Stimulated activated CD8-positive, alpha-beta memory T cell treated with anti-CD3 and anti-CD28 coated beads, Interleukin-12 subunit alpha, Interleukin-12 subunit beta, amount 100 ng/mL, for 1 hour (primary cell): ENCODE data around the gene NDUFA8.

Experiments used
- DNase-seq: peaks from one replicate; pipeline ENCODE4 v3.0.0-alpha.2; 2020; ENCODE audit warnings: low read depth

The NDUFA8 gene

DNA sequence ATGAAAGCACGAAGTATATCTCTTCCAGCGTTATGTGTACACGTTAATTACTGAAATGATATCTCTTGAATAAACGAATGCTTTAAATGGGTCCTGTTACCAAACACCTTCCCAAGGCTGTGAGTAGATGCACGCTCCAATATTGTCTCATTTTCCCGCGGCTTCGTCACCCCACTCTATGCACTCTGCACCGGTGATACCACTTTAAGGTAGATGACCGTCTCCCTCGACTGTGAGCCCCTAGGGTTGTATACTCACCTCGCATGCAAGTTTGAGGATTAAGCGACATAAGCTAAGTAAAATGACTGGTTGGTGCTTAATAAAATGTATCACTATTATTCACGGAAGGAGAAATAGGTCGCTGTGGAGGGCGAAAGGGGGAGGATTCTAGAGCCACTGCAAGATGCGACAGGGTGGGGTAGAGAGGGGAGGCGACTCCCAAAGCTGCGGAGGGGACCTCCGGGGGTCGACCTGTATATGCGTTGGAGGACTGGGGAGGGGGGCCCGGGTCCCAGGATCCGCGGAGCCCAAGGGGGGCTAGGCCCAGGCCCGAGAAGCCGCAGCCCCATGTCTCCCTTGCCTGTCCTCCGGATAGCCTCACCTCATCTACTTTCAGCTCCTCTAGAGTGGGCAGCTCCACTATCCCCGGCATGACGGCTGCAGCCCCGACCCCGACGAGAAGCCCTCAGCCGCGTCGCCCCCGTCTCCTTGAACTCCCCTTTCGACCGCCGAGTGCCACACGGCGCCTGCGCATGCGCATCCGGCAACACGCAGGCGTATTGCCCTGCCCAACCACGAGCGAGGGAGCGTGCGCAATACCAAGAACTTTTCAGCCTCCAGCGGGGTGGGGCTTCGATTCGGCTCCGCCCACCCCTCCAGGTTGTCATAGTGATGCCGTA is at the start of gene NDUFA8, which contains the start of gene MORN5:
NDUFA8 (minus strand) TSS at position 754 of the 899 bp plus-strand sequence; CDS start at position 652, 102 bp downstream.
MORN5 (plus strand) TSS at position 883 of the 899 bp plus-strand sequence. CDS start 65 bp downstream, outside the sequence.
- peak; percentile 92 for DNase-seq

- no peak for DNase-seq
Observed at GRCh38 chr9:122207096-122207495, 47.5 kb upstream of the NDUFA8 start.

- DNase-seq: no peak
Observed at GRCh38 chr9:122206118-122207046, 46.8 kb upstream of the NDUFA8 start.

DNA sequence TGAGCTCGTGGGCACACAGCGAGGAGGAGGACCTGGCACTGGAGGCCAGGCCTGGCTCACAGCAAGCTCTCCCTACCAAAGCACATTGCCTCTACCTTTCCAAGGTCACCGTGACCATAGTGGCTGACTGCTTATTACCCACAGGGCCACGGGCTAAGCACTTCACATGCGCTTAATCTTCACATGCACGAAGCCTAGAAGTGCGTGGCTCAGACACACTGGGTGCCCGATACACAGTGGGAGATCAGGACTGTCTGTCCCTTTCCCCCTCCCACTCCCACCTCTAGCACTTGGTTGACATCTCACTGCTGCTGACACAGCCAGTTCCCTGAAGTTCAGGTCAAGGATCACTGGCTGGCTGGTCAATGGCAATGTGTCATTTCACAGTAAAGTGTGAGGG is 45.6 kb upstream of the NDUFA8 start:
- no peak for DNase-seq

DNA sequence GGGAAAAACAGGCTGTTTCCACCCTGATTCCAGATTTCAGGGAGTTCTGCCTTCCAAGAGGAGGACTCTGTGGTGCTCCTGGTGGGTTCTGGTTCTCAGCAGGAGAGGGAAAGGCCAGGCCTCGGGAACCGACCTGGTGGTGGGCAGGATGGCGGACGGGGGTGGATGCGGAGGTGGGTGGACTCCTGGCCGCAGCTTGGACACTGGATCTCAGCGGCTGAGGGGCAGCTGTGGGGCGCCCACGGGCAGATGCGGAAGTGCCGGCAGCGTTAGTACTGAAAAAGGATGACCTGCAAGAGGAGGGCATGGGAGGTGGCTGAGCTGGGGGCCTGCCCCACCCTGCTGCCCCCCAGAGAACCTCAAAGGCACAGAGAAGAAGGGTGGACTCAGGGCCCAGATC is 44.9 kb upstream of the NDUFA8 start:
- no peak for DNase-seq

DNA sequence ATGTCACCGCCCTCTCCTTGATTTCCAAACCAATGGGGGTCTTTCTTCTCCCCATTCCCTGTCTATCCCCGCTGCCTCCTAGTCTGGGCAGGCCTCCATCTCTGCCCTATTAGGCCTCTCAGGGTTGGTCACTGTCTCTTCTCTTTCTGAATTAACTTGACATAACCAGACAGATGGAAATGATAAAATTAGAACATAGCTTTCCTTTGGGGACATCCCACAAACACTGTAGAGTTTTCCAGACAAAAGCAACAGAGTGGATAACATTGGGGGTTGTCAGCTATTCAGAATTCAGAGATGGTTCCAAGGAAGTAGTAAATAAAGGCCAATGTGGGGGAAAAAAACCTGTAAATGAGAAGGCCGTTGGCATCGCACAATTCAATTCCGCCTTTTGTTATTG is 44.5 kb upstream of the NDUFA8 start:
- no peak for DNase-seq

GRCh38 chr9:122202111-122202510 is 42.5 kb upstream of the NDUFA8 start:
- DNase-seq: no peak

GRCh38 chr9:122201641-122202040 is 42.1 kb upstream of the NDUFA8 start:
- no peak for DNase-seq

DNA sequence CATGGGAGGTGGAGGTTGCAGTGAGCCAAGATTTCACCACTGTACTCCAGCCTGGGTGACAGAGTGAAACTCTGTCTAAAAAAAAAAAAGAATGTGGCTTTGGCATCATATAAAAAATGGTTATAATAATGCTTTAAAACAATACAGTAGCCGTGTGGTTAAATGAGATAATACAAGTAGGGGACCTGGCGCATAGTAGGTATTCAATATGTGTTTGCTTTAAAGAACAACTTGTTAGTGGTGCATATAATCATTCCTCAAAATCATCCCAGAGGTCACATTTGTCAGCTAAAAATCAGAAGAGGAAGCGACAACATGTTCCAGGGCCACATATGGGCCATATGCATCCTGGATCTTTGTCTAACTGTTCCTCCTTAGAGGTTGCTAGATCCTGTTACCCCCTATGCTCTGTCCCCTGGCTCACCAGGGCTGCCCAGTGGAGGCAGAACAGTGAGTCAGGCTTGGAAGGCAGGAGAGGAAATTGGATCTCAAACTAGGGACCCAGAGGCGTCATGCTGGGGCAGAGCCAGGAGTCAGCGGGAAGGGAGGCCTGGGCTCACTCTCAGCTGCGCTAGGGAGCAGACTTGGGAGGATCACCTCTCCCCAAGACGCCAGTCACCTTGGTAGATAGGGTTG is 41.5 kb upstream of the NDUFA8 start:
- no peak for DNase-seq

GRCh38 chr9:122197882-122198281 is 38.3 kb upstream of the NDUFA8 start:
- no peak for DNase-seq

DNA sequence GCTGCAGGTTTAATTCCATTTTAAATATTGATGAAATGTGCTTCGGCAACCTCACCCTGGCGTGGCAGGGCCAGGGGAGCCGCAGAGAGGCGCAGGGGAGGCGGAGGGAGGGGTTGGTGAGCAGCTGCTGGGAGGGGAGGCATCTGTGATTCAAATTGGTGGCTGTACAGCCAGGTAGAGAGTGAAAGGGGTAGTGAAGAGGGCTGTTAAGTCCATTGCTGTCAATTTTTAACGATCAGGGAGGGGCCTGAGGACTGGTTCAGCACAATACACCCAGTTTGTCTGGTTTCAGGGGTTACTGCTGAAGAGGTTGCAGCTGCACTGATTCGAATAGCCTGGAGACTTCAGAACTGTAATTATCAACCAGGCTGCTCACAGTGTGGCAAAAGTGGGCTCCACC is 37.8 kb upstream of the NDUFA8 start:
- no peak for DNase-seq

GRCh38 chr9:122195875-122196274 is 36.3 kb upstream of the NDUFA8 start:
- DNase-seq: no peak

DNA sequence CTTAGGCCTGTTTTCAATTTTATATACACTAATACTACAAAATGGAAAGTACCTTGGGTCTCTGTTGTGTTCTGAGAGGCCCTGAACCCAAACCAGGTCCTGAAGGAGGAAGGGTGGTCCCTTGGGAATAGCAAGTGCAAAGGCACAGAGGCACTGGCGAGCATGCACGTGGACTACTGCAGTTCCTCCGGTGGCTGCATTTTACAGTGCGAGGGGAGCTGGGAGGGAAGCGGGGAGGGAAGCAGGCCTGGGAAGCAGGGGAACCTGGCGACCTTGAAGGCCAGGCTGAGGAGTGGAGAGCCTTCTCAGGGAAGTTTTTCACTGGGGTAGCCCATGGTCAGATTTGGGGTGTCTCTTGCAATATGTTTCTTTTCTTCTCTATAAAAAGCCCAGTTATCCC is 34.1 kb upstream of the NDUFA8 start:
- DNase-seq: no peak

GRCh38 chr9:122192914-122193525 is 33.4 kb upstream of the NDUFA8 start:
- DNase-seq: no peak

- DNase-seq: no peak
Observed at GRCh38 chr9:122192261-122192875, 32.8 kb upstream of the NDUFA8 start.

- DNase-seq: no peak
Observed at GRCh38 chr9:122191584-122191983, 32.0 kb upstream of the NDUFA8 start.

DNA sequence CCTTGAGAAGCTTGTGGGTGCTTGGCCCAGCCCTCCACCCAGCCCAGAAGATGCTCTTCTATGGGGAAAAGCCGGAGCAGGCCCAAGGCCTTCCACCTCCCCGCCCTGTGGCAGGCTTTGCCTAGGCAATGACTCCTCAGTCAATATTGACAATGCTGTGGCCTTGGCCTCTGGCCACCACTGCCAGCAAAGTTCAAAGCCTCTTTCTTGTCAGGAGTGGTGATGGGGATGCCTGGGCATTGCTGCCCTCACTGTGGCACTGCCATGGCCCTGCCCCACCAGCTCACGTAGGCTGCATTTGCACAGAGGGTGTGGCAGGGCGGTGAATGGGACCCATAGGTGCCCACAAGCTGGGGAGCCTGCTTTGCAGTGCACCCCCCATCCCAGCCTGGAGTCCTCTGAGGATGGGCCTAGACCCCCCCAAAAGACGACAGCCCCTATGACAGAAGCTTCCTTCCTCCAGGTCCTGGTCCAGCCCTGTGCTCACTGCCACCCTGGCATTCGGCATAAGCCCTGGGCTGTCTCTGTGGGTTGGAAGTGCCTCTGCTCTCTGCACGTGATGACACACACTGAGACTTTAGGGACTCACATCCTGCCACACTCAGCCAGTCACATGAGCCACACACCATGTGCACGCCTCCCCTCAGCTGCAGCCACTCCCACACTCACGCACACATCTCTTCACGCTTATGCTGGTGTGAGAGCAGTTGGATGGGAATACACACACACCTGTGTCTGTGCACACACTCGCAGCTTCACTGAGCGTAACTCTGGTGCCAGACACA is 31.2 kb upstream of the NDUFA8 start:
- DNase-seq: no peak

GRCh38 chr9:122188369-122188768 is 28.8 kb upstream of the NDUFA8 start:
- DNase-seq: no peak

DNA sequence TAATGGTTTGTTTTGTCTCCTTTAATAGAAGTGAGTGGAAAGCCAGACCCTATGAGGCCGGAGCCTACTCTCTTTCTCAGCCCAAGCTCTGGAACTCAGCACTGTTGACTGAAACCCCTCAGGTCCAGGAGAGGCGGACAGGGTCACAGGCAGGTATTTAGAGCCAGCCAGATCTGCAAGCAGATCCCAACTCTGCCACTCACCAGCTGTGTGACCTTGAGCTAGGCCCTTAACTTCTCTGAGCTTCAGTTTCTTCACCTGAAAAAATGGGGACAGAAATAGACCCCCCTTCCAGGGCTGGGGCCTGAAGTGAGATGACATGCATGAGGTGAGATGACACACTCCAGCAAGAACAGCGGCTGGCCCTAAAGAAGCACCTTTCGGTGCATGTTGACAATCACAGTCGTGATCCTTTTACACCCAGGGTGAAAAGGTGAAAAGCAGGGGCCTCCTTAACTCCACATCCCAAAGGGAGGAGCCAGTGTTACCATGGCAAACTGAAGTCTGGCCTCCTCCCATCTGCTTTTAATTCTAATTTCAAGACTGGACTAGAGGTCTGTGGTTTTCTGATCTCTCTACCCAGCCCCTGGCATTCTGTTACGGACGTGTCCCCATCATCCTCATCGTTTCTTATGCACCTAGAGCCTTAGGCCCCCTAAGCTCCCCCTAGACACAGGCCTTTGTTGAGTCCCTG is 27.3 kb upstream of the NDUFA8 start:
- DNase-seq: no peak

DNA sequence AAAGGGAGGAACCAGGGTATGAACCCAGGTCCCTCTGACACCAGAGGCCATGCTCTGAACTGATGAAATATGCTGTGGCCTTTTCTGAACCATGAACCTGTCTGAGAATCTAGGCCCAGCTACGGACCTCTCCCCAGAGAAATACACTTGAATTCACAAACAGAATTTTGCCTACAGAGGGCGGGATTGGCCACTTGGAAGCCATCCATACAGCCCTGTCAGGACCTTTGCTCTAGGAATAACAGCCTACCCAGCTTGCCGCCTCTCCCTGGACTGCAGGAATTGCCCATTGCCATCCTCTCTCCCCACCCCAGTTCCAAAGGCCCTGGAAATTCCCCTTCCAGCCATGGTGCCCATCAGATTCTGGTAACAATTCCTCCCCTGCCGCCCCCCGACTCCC is 26.7 kb upstream of the NDUFA8 start:
- no peak for DNase-seq
